HG02623 (cell line): ENCODE measurements around the gene RNF149.

Experiments
- ATAC-seq: cut with Tn5 transposase; IDR thresholded peaks from one replicate; pipeline ENCODE4 v1.9.1; 2021; ENCODE audit warnings: moderate library complexity; ENCODE audit not compliant: unreplicated experiment

RNF149 gene

GRCh38 chr2:101299604-101300003 is 8.9 kb downstream of the RNF149 start:
- no peak for ATAC-seq

- ATAC-seq = no peak
Observed at GRCh38 chr2:101297383-101297782, 11.1 kb downstream of the RNF149 start.

GRCh38 chr2:101296371-101296770 is 12.1 kb downstream of the RNF149 start:
- ATAC-seq = no peak

- no peak for ATAC-seq
Observed at GRCh38 chr2:101295895-101296294, 12.6 kb downstream of the RNF149 start.

- no peak for ATAC-seq
Observed at GRCh38 chr2:101294861-101295260, 13.6 kb downstream of the RNF149 start.

- no peak for ATAC-seq
Observed at GRCh38 chr2:101293544-101293943, 15.0 kb downstream of the RNF149 start.

- no peak for ATAC-seq
Observed at GRCh38 chr2:101291973-101292372, 16.5 kb downstream of the RNF149 start.

- ATAC-seq = no peak
Observed at GRCh38 chr2:101290711-101291110, 17.8 kb downstream of the RNF149 start.

- no peak for ATAC-seq
Observed at GRCh38 chr2:101287303-101287702, 21.2 kb downstream of the RNF149 start.

GRCh38 chr2:101286684-101287083 is 21.8 kb downstream of the RNF149 start:
- ATAC-seq = no peak

GRCh38 chr2:101282980-101283379 is 25.5 kb downstream of the RNF149 start:
- ATAC-seq = no peak

- no peak for ATAC-seq
Observed at GRCh38 chr2:101281482-101281881, 27.0 kb downstream of the RNF149 start.

GRCh38 chr2:101278925-101279324 is 29.6 kb downstream of the RNF149 start:
- ATAC-seq = no peak

- ATAC-seq = no peak
Observed at GRCh38 chr2:101277111-101277510, 31.4 kb downstream of the RNF149 start.

GRCh38 chr2:101274142-101274541 is 34.4 kb downstream of the RNF149 start:
- no peak for ATAC-seq

- no peak for ATAC-seq
Observed at GRCh38 chr2:101273056-101273455, 35.4 kb downstream of the RNF149 start.

GRCh38 chr2:101272045-101272784 is 36.3 kb downstream of the RNF149 start:
- peak; percentile 82 for ATAC-seq

- ATAC-seq = no peak
Observed at GRCh38 chr2:101270700-101271259, 37.7 kb downstream of the RNF149 start.

GRCh38 chr2:101267671-101268656 is 40.5 kb downstream of the RNF149 start:
- peak; percentile 52 for ATAC-seq

GRCh38 chr2:101265893-101266499 is 42.5 kb downstream of the RNF149 start:
- no peak for ATAC-seq

GRCh38 chr2:101264360-101264939 is 44.1 kb downstream of the RNF149 start:
- no peak for ATAC-seq
